ENCODE results near the gene MT1A.
"Not testable (repeated sequence)": the region's sequence is repeated elsewhere in the genome, so short reads cannot be mapped to it uniquely, and the experiment has no call there.

MT1A gene

GRCh38 chr16:56610609-56611111 is 27.8 kb upstream of the MT1A start:
- DNase-seq: no peak

- DNase-seq: no peak
Measured at GRCh38 chr16:56611281-56611833, 27.1 kb upstream of the MT1A start.

- DNase-seq: no peak
Measured at GRCh38 chr16:56613706-56614105, 24.8 kb upstream of the MT1A start.

GRCh38 chr16:56614549-56614991 is 23.9 kb upstream of the MT1A start:
- no peak for DNase-seq

GRCh38 chr16:56615353-56615752 is 23.1 kb upstream of the MT1A start:
- no peak for DNase-seq

- DNase-seq: no peak
Measured at GRCh38 chr16:56616608-56617211, 21.8 kb upstream of the MT1A start.

- peak; percentile 27 for DNase-seq
Measured at GRCh38 chr16:56617212-56618085, 21.0 kb upstream of the MT1A start.

- no peak for DNase-seq
Measured at GRCh38 chr16:56618138-56618537, 20.3 kb upstream of the MT1A start.

GRCh38 chr16:56620339-56620897 is 18.0 kb upstream of the MT1A start:
- DNase-seq: no peak

GRCh38 chr16:56621665-56622445 is 16.6 kb upstream of the MT1A start:
- DNase-seq: not testable (repeated sequence)

GRCh38 chr16:56623184-56623583 is 15.3 kb upstream of the MT1A start:
- DNase-seq: not testable (repeated sequence)

- no peak for DNase-seq
Measured at GRCh38 chr16:56623637-56624036, 14.8 kb upstream of the MT1A start.

- DNase-seq: no peak
Measured at GRCh38 chr16:56625140-56625942, 13.1 kb upstream of the MT1A start, which contains the start of gene MT1E. TSS of gene MT1E (plus strand) at chr16:56625781. CDS start at chr16:56625852, 71 bp downstream.

- DNase-seq: no peak
Measured at GRCh38 chr16:56625943-56626654, 12.4 kb upstream of the MT1A start.

GRCh38 chr16:56626685-56627084 is 11.8 kb upstream of the MT1A start:
- no peak for DNase-seq

- DNase-seq: no peak
Measured at GRCh38 chr16:56628486-56629350, 9.7 kb upstream of the MT1A start.

GRCh38 chr16:56629531-56629930 is 8.9 kb upstream of the MT1A start:
- DNase-seq: no peak

- no peak for DNase-seq
Measured at GRCh38 chr16:56630134-56630533, 8.3 kb upstream of the MT1A start.

- no peak for DNase-seq
Measured at GRCh38 chr16:56631197-56631596, 7.3 kb upstream of the MT1A start.

GRCh38 chr16:56631832-56632155 is 6.7 kb upstream of the MT1A start:
- no peak for DNase-seq
